GM21423 (cell line): ENCODE measurements around the gene EXOC4.
"Not testable (repeated sequence)": the region's sequence is repeated elsewhere in the genome, so short reads cannot be mapped to it uniquely, and the experiment has no call there.

ENCODE experiments used
- ATAC-seq: cut with Tn5 transposase; IDR thresholded peaks from one replicate; pipeline ENCODE4 v1.9.1; 2021; ENCODE audit warnings: mild to moderate bottlenecking, moderate library complexity; ENCODE audit not compliant: unreplicated experiment

Gene EXOC4

DNA sequence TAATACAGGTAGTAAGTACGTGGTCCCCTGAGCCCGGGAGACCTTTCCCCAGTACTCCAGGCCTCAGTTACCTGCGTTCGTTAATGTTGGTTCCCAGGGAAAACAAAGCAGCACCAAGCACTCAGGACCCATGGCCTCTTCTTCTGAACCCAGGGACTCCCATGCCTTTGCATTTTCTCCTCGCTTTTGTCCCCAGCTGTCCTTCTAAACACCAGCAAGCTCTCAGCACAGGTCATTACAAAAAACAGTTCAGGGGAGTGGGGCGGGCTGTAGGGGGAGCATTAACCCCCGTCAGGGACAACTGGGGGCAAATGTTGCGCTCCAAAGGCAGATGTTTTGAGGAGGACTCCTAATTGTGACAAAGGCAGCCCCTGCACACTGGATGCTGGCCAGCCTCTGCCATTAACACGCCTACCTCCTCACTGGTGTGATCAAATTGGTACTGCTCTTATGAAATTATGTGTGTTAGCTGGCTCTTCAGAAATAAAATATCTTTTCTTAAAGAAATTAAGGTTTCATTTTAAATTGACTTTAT, 793.8 kb downstream of the EXOC4 start:
- ATAC-seq, result no peak

- ATAC-seq, result no peak
These were observed 794.8 kb downstream of the EXOC4 start for GRCh38 chr7:134047675-134048074.

- ATAC-seq, result no peak
These were observed 795.3 kb downstream of the EXOC4 start for GRCh38 chr7:134048166-134048565.

GRCh38 chr7:134051020-134051419, 798.1 kb downstream of the EXOC4 start:
- no peak for ATAC-seq

GRCh38 chr7:134056816-134057215, 803.9 kb downstream of the EXOC4 start:
- ATAC-seq, result no peak

DNA sequence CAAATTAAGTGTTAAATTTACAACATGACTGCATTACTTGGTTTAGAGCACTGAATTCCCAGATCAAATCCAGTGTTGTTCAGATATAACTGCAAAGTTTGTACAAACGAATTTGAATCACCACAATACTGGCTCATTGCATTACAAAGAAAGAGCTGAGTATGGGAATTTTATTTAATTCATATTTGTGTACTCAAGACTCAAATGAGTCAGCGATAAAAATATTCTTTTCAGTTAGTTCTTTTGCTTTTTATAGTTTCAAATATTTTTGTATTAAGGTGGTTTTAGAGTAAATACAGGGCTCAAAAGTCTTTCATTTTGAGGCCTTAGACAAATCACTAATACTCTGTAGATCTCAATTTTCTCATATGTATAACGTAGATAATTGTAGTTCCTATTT, 805.6 kb downstream of the EXOC4 start:
- ATAC-seq, result no peak

DNA sequence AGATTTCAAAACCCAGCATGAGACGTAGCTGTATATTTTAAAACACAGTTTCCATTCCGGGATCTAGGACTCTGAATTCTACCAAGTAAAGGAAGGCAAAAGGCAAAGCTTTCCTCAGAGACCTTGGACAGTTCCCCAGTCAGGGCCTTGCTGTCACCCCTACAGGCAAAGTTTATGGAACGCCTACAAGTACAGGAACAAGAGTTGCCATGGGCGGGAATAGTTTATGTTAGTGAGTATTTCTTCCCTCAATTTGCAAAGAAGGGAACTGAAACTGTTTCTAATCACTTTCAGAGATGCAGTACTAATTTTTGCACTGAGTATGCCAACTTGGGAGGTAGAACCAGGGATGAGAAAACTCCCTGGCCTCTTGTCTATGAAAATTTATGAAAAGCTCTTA, 806.1 kb downstream of the EXOC4 start:
- no peak for ATAC-seq

DNA sequence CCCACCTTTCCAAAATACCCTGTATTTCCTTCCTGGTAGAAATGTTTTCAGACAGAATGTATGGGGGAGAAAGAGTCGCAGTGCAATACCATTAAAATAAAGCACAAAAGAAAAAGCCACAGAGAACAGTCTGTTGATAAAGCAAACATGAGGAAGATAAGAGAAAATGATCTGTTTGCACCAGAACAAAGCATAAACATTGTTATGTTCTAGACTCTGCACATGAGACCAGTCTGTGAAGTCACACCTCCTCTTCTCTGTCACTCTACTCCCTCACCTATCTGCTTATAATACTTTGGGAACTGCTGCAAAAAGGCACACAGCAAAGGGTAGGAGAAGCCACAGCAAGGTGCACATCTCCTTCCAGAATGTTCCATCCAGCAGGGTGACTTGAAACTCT, 807.0 kb downstream of the EXOC4 start:
- no peak for ATAC-seq

GRCh38 chr7:134060874-134061273, 808.0 kb downstream of the EXOC4 start:
- no peak for ATAC-seq

DNA sequence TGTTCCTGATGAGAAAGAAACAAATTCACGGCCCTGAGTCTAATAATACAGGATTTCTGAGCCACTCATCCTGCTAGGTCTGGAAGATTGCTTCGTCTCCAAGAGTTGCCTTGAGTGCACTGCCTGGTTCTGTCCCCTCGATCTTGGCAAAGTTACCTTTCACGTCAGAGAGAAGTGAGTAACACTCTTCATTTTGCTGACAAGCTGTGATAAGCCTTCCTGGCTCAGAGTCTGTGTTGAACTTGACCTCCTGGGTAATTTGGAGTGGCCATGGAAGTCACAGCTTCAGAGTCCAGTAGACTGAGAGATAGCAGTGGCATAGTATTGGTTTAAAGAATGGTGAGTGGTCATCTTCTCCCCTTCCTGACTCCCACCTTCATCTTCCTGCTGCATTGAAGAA, 809.6 kb downstream of the EXOC4 start:
- ATAC-seq, result no peak

GRCh38 chr7:134065415-134065814, 812.5 kb downstream of the EXOC4 start:
- ATAC-seq, result no peak

GRCh38 chr7:134067164-134067563, 814.3 kb downstream of the EXOC4 start:
- ATAC-seq, result no peak

GRCh38 chr7:134068670-134069069, 815.8 kb downstream of the EXOC4 start:
- no peak for ATAC-seq

DNA sequence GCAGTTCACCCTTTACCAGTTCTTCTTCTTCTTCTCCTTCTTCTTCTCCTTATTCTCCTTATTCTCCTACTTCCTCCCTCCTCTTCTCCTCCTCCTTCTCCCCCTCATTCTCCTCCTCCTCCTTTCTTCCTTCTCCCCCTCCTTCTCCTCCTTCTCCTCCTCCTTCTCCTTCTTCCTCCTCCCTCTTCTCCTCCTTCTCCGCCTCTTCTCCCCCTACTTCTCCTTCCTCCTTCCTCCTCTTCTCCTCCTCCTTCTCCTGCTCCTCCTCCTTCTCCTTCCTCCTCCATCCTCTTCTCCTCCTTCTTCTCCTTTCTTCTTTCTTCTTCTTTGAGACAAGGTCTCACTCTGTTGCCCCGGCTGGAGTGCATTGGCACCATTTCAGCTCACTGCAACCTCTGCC, 816.3 kb downstream of the EXOC4 start:
- ATAC-seq, result no peak

DNA sequence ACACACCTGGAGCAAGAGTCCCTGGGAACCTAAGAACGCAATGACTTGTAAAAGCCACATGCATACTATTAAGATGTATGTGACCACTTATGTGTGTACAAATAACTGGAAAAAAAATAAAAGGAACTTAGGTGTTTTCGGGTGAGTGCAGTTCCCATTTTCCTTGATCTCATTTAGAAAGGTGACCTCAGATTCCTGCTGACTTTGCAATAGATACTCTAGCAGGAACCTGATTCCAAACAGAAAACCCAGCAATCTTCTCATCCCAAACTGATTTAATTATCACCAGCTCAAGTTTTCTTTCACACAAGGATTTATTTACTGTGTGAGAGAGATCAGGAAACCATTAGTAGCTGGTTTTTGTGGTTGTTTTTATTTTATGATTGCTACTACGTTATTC, 817.8 kb downstream of the EXOC4 start:
- no peak for ATAC-seq

DNA sequence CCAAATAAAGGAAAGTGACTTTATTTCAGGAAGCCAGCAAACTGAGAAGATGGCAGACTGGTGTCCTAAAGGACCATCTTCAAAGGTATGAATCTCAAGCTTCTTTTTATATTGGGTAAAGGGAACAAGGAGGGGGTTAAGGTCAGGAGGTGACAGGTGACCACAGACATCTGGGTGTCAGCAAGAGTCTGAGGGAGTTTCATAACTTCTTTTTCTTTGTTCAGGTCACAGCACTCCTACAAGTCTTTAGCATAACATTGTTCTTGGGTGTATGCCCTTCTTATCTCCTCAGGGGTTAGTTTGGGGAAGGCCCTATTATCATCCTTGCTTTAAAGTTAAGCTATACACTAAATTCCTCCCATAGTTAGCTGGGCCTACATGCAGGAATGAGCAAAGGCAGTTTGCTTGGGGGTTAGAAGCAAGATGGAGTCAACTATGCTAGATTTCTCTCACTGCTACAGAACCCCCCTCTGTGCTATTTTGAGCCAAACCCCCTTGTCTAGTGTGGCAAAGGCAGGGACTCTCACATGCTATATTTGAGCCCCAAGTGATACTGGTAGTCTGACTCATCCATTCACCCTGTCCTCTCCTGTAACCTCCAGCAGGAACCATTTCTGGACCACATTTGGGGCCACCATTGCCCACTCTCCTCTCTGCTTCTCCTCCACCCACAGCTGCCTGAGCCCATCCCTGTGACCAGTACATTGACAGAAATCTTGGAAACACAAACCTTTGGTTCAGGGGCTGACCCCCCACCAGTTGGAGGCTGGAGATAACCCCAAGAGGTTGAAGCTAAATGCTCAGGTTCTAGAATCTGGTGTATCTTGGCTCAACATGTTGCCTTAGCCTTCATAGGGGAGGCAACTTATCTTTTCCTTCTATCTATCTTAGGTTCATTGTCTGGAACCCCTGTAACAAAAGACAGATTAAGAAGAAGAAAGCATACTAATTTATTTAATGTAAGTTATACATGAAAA, 818.8 kb downstream of the EXOC4 start:
- peak; percentile 84 for ATAC-seq

- no peak for ATAC-seq
These were observed 820.4 kb downstream of the EXOC4 start for GRCh38 chr7:134073276-134073675.

DNA sequence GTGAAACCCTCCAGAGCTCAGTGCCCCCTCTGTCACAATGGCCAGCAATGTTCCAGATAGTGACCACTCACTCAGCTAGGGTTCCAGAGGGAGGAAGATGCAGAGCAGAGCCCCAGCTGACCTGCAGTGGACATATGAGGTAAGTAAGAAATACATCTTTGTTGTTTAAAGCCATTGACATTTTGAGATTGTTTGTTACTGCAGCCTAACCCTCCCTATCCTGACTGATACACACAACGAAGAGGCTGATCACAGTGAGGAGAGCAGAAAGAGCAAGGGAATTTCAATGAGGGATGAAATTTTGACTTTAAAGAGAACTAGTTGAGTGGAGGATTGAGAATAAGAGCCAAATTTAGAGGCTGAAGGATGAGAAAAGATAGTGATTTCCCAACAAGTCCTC, 822.9 kb downstream of the EXOC4 start:
- no peak for ATAC-seq

DNA sequence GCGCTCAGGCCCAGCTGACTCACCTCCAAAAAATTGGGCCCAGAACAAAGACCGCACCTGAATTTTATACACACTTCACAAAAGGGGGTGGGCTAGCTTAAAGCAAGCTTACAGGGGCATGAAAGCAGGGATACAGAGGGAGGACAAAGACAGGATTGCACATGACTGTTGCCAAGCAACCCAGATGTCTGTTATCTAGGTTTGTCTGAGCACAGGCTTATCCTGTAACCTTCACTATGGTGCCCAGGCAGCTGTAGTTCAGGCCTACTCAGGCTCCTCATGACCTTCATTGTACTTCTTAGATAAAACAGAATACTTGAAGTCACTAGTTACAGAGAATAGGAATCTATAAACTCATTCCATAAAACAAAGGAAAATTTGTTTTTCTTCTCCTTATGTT, 824.7 kb downstream of the EXOC4 start:
- ATAC-seq, result not testable (repeated sequence)

DNA sequence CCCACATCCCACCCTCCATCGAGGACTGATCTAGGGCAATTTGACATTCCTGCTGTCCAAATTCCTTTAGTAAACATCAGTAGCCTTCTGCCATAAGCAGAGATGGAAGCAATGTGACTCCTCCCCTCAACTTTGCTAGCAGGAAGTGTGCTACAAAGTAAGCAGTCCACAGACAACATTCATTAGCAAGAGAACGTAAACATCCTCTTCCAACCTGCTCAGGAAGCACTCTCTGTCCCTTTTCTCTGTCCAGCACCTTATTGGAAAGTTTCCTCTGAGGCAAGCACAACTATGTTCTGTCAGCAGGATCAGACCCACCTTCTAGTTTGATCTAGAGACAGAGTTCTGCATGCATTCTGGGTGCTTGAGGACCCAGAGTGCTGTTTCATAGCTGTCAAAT, 826.1 kb downstream of the EXOC4 start:
- no peak for ATAC-seq

DNA sequence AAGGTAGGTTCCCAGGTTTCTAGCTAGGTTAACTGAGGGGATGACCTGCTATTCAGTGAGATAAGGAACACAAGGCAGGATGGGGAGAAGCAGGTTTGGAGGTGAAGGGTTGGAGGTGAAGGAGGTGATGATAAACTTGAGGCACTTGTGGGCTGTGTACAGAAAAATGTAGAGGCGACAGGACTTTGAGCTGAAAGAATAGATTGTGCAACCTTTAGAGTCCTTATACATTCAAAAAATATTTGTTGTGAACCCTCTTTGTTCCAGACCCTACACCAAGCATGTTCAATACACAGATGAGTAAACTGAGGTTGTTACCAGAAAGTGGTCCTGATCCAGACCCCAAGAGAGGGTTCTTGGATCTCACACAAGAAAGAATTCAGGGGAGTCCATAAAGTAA, 828.8 kb downstream of the EXOC4 start:
- no peak for ATAC-seq

DNA sequence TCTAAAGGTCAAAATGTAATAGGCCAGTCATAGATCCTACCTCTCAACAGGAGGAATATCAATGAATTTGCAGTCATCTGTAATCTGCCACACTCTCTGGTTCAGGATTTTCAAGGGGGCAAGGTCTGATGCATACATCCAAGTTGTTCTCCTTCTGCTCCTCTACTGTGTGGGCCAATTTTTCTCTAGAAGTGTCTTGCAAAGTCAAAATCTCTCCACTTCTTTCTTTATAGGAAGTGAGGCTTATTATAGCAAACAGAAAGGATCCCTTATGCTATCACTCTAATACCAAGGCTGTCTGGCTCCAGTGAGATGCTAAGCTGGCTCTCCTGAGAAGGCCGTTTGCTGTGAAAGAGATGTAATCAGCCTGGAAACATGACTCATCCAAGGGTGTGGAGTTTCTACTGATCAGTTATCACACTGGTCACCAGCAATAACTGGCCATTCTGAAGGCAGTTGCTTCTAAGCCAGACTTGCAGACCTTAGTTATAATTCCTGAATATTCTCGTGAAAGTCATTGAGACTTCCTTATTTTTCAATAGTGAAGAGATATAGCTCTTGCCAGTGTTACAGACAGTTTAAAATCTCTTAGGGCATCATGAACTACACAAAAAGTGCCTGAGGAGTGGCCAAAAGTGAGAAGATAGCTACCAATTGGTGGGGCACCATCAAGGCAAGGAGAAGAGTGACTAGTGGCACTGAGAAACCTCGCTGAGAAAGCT, 831.0 kb downstream of the EXOC4 start:
- ATAC-seq, result no peak
